Measurements from ENCODE around the gene CFAP61. TPM values are rescaled to one million over a fixed set of nuclear protein-coding genes. Genes with fewer than 3 reads are reported as not detected.
A peak's percentile ranks its signal among the peaks of the same experiment; 100 is the strongest.
"Not testable (repeated sequence)": the region's sequence is repeated elsewhere in the genome, so short reads cannot be mapped to it uniquely, and the experiment has no call there.

Gene CFAP61, protein sequence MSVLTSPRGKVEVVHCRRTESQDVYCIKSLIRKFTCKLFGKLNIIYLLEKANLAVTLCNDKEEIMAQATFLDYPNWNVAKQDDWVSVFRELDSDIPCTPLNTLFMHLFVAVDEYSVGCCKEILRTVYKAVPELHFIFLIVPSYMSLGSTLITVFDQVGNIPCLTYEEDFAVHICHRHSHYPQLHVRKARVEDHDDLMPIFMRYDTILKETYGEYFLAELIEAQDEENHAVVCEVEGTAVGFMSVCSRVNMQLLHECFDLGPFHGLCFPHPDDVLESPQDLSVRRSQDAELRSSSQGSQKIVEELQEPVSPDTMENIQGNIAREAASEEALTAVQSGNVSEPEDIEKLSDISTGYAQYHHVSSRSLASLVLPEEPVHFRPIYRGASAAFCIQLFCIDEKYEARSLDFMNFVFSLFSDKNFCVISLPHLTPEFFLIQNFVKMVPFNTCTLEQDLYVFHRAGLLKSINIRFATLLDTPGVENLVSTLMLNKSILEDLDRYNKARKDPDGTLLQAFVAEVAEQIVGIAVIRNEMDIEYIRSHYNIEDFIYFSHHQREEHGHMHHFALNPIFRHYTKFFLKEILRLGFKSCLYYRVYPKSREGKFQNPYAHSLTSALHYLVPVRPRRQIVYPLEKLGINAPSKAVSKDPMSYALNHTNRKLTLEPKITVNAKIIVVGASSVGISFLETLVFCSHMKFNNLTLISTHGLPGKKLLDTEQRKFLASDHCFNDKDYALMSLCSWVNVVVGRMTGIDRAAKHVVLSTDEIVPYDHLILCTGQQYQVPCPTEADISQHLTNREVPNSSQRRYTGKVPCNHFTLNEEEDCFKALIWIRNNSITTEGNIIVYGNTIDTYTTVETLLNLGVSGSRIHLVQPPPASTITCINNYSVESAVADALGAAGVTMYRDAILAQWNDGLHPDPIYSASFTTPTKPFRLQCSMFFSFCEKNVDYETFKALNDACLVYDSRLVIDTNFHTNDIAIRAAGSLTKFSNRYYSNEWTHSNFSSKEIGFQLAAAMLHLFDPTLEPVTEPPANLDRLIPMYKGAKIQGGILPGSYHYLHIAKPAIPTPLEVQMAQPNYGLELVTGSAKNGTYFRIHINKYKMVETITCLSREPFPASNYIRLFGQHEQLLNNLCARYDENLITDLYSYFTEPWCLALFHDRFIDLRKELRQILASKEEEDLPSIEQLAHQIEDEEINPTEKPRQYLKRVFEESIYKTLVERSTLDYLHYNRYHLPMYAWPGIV
- 2.2 and 2.6 TPM in 2 replicates for total RNA-seq
- long read RNA-seq, partial matches to known transcripts, result 1 of 7 reads
- long read RNA-seq, other reads (novel, unspliced or antisense), result 6 of 7 reads

DNA sequence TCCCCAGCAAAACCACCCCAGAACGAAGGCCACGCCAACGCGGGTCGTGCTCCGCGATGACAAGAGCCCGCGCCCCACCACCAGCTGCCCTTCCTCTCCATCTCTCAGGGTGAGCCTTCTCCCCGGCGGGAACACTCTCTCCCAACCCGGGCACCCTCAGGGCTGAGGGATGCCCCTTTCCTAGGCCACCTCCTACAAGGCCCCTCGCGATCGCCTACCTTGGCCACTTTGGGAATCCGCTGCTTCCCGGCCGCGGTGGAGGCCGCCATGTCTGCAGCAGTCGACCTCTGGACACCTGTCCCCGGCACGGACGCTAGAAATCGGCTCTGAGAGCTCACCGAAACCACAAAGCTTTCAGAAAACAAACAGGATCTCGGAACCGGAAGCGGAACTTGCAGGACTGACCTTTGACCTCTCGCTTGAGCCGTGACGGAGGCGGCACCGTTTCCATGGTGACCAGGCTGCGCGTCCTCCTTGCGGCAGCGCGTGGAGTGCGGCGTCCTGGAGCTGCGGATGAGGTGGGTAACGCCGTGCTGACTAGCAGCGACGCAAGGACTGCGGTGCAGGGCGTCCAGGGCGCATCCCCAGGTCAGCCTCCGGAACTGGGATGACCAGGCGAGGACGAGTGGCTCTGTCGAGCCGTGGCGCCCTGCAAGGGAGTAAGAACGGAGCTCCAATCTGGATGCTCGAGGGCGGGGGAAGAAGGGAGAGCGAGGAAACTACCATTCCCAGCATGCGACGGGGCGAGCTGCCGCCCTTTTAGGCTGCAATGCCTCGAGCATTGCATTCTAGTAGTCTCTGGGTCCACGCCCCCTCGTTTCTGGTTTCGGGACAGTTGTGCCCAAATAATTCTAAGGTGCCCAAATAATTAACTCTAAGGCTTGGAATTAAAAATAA, at the start of gene CFAP61, which contains the start of gene CRNKL1:
CFAP61 (plus strand) TSS at position 459 of the 897 bp plus-strand sequence. CDS start 4,122 bp downstream, outside the sequence.
CRNKL1 (minus strand) TSS at position 393 of the 897 bp plus-strand sequence; CDS start at position 269, 124 bp downstream.
- DNase-seq (ENCODE audit: low spot score, unreplicated experiment), result peak; percentile 89
- no peaks in the 10 kb centered on the region for H3K9me3 Mint-ChIP-seq (ENCODE audit: low read depth)
- H3K36me3 Mint-ChIP-seq (ENCODE audit: insufficient read depth), result peaks cover 10% of the 10 kb centered on the region
- peaks cover 5% of the 10 kb centered on the region for H3K4me1 Mint-ChIP-seq (ENCODE audit: low read depth)
- H3K27me3 Mint-ChIP-seq, result no peaks in the 10 kb centered on the region
- TF ChIP-seq, protein P1, sequence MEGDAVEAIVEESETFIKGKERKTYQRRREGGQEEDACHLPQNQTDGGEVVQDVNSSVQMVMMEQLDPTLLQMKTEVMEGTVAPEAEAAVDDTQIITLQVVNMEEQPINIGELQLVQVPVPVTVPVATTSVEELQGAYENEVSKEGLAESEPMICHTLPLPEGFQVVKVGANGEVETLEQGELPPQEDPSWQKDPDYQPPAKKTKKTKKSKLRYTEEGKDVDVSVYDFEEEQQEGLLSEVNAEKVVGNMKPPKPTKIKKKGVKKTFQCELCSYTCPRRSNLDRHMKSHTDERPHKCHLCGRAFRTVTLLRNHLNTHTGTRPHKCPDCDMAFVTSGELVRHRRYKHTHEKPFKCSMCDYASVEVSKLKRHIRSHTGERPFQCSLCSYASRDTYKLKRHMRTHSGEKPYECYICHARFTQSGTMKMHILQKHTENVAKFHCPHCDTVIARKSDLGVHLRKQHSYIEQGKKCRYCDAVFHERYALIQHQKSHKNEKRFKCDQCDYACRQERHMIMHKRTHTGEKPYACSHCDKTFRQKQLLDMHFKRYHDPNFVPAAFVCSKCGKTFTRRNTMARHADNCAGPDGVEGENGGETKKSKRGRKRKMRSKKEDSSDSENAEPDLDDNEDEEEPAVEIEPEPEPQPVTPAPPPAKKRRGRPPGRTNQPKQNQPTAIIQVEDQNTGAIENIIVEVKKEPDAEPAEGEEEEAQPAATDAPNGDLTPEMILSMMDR (IDR thresholded peaks at IDR 0.05; ENCODE audit: unreplicated experiment), result peak; percentile 18
- peak within 1 kb of the TSS; percentile 98 for H3K27ac Mint-ChIP-seq
- peak within 1 kb of the TSS; percentile 95 for H3K4me3 Mint-ChIP-seq (ENCODE audit: low read depth)

DNA sequence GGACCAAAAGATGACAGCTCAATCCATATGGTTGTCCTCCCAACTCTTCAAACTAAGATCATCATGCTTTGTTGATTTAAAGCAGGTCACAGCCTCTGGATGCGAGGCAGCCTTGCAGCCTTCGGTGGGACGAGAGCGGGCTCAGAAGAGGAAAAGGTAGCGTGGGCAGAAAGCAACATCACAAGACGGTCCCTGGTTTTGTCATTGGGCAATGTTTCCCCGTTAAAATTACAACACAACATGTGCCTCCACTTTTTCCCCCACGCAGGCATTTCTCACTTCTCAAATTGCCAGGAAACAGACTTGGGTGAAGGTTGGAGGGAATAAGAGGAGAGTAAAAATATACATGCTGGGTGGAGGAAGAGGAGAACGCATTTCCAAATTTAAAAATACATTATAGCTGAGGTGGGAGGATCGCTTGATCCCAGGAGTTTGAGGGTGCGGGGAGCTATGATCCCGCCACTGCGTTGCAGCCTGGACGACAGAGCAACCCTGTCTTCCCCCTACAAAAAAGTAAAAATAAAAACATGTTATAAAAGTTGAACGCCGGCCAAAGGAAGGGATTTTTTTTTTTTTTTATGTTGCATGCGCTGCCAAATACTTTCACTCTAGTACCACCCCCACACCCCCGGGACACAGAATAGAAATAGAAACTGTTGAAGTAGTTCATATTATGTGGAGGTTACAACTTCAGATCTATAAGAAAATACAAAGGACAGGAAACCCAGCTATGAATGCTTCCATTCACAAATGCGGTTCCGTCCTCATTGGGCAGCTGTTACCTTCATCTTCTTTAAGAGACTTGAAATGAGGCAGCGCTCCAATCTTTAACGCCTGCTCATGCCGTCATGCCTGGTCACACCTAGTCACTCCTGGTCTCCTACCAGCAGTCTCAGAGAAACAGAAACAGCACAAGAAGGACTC, 49.0 kb upstream of the CFAP61 start:
- TF ChIP-seq, protein P1 (IDR thresholded peaks at IDR 0.05; ENCODE audit: unreplicated experiment), result no peak
- no peak for DNase-seq (ENCODE audit: low spot score, unreplicated experiment)
- Mint-ChIP-seq H3K4me1 (ENCODE audit: low read depth) (peaks cover 14% of the 10 kb centered on the region), H3K27me3 (no peaks in the 10 kb centered on the region), H3K4me3 (ENCODE audit: low read depth) (no peak overlapping the region), H3K9me3 (ENCODE audit: low read depth) (no peaks in the 10 kb centered on the region), H3K27ac (no peak overlapping the region), H3K36me3 (ENCODE audit: insufficient read depth) (peaks cover 9% of the 10 kb centered on the region)

DNA sequence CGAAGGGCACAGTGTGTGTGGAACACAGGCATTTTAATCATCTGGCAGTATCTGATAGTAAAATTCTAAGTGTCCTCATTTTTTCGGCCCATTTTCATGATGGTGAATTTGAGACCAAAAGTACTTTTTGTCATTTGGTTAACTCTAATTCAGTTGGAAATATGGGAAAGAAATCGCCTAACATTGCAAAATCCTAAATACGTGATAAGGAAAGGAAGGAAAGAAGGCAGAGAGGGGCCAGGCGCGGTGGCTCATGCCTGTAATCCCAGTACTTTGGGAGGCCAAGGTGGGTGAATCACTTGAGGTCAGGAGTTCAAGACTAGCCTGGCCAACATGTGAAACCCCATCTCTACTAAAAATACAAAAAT, 48.4 kb upstream of the CFAP61 start:
- not testable (repeated sequence) for H3K27ac Mint-ChIP-seq; H3K9me3 Mint-ChIP-seq (ENCODE audit: low read depth); H3K4me3 Mint-ChIP-seq (ENCODE audit: low read depth); DNase-seq (ENCODE audit: low spot score, unreplicated experiment); H3K36me3 Mint-ChIP-seq (ENCODE audit: insufficient read depth); H3K27me3 Mint-ChIP-seq
- H3K4me1 Mint-ChIP-seq (ENCODE audit: low read depth), result peaks cover 12% of the 10 kb centered on the region

DNA sequence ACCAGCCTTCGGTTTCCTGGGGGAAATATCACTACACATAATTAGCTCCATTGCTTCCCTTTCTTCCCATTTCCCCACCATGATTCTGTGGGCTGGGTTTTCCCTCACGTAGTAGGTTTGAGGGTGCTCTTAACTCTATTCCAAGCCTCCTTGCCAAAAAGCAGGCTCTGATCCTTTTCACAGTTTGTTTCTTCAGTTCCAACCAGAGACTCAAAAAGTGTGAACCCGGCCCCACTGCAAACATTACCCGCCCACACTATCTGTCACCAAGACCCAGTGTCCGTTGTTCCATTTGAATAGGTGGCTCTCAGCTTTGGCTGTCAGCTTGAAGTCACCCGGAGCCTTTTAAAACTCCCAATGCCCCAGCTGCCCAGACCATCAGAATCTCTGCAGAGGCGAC, 47.0 kb upstream of the CFAP61 start:
- no peak for DNase-seq (ENCODE audit: low spot score, unreplicated experiment)
- H3K4me1 Mint-ChIP-seq (ENCODE audit: low read depth), result peaks cover 9% of the 10 kb centered on the region
- TF ChIP-seq, protein P1 (IDR thresholded peaks at IDR 0.05; ENCODE audit: unreplicated experiment), result no peak
- peaks cover 9% of the 10 kb centered on the region for H3K36me3 Mint-ChIP-seq (ENCODE audit: insufficient read depth)
- no peaks in the 10 kb centered on the region for H3K9me3 Mint-ChIP-seq (ENCODE audit: low read depth)
- no peak overlapping the region for H3K4me3 Mint-ChIP-seq (ENCODE audit: low read depth)
- H3K27ac Mint-ChIP-seq, result peak overlapping the region; percentile 92
- no peaks in the 10 kb centered on the region for H3K27me3 Mint-ChIP-seq

All from progenitor cell of endocrine pancreas (in vitro differentiated cells).